Smooth muscle cell (in vitro differentiated cells): ENCODE data around the gene KRTAP9-3. TPM values are rescaled to one million over a fixed set of nuclear protein-coding genes. Genes with fewer than 3 reads are reported as not detected.

Experiments
- DNase-seq: peaks from one replicate; lab custom pipeline; 2025; ENCODE audit not compliant: unreplicated experiment; lab: John Stamatoyannopoulos, UW
- H2AFZ ChIP-seq: fragments of 200-600 bp; sonication (generic); 2 replicates; pipeline ENCODE4 v1.6.0; 2016; ENCODE audit warnings: antibody characterized with exemption, low read depth, mild to moderate bottlenecking
- H3F3A ChIP-seq: fragments of 200-600 bp; sonication (generic); 2 replicates; pipeline ENCODE4 v1.6.0; 2017; ENCODE audit warnings: antibody characterized with exemption, low read depth
- H3K27ac ChIP-seq: fragments of 200-600 bp; sonication (generic); 2 replicates; pipeline ENCODE4 v1.5.1; 2016; ENCODE audit warnings: low read depth, mild to moderate bottlenecking
- H3K27me3 ChIP-seq: fragments of 200-600 bp; sonication (generic); 2 replicates; pipeline ENCODE4 v1.6.1; 2016; ENCODE audit warnings: low read depth, mild to moderate bottlenecking
- H3K36me3 ChIP-seq: fragments of 200-600 bp; sonication (generic); 2 replicates; pipeline ENCODE4 v1.5.1; 2016; ENCODE audit warnings: low read depth
- H3K4me1 ChIP-seq: fragments of 200-600 bp; sonication (generic); 2 replicates; pipeline ENCODE4 v1.5.1; 2016; ENCODE audit warnings: low read depth
- H3K4me2 ChIP-seq: fragments of 200-600 bp; sonication (generic); 2 replicates; pipeline ENCODE4 v1.6.0; 2016; ENCODE audit warnings: mild to moderate bottlenecking
- H3K4me3 ChIP-seq: fragments of 200-600 bp; sonication (generic); 2 replicates; pipeline ENCODE4 v1.5.1; 2016; ENCODE audit warnings: mild to moderate bottlenecking
- H3K79me2 ChIP-seq: fragments of 200-600 bp; sonication (generic); 2 replicates; pipeline ENCODE4 v1.6.0; 2016; ENCODE audit warnings: low read depth, mild to moderate bottlenecking
- H3K9ac ChIP-seq: fragments of 200-600 bp; sonication (generic); 2 replicates; pipeline ENCODE4 v1.6.0; 2016; ENCODE audit warnings: low read depth
- H3K9me3 ChIP-seq: fragments of 200-600 bp; sonication (generic); replicated peaks from 2 replicates; pipeline ENCODE4 v1.5.1; 2016; ENCODE audit warnings: low read depth
- H4K20me1 ChIP-seq: fragments of 200-600 bp; sonication (generic); 2 replicates; pipeline ENCODE4 v1.6.0; 2016; ENCODE audit warnings: low read depth
- CTCF ChIP-seq: fragments of 200-600 bp; sonication (generic); IDR thresholded peaks from 2 replicates; pipeline ENCODE4 v1.5.1; 2017; ENCODE audit warnings: borderline replicate concordance, mild to moderate bottlenecking, antibody characterized with exemption; ENCODE audit not compliant: insufficient read depth, poor library complexity, severe bottlenecking
- WGBS: methylation state at CpG from one replicate; pipeline ENCODE4 v1.1.7; 2016; ENCODE audit warnings: low lambda C conversion rate; 5-methylcytosine and 5-hydroxymethylcytosine counted together
- polyA plus RNA-seq: library from polyadenylated mRNA; unstranded; fragments of >200 nt; fragmentation: Nextera tagmentation; extraction: Ambion mirVana; gene quantifications from 2 replicates; pipeline ENCODE4 v1.2.1, GENCODE V29; 2016
- total RNA-seq: library from RNA; depleted of rRNA; stranded (reverse); fragments of >200 nt; gene quantifications from 2 replicates; pipeline ENCODE4 v1.2.3, GENCODE V29; 2014

KRTAP9-3 gene
- total and polyA plus RNA-seq, 2 experiments from 2014 or later: not detected

GRCh38 chr17:41190328-41190727 is 41.9 kb upstream of the KRTAP9-3 start:
- Histone ChIP-seq H3K36me3 (no peaks in the 10 kb centered on the region), H3K4me2 (no peak overlapping the region), H3K4me3 (no peak overlapping the region), H3K27ac (no peak overlapping the region), H3K27me3 (peaks cover 9% of the 10 kb centered on the region), H2AFZ (no peak overlapping the region), H3K9me3 (no peaks in the 10 kb centered on the region), H3F3A (no peaks in the 10 kb centered on the region), H3K9ac (no peak overlapping the region), H3K79me2 (no peaks in the 10 kb centered on the region), H3K4me1 (no peaks in the 10 kb centered on the region), H4K20me1 (no peaks in the 10 kb centered on the region)
- no peak for DNase-seq
- no peak for TF ChIP-seq CTCF
- 85% methylated on average over 3 of the region's 3 CpGs for WGBS

- H3K4me3 ChIP-seq: no peak overlapping the region
- no peaks in the 10 kb centered on the region for H3K4me1 ChIP-seq
- no peaks in the 10 kb centered on the region for H3F3A ChIP-seq
- no peak for TF ChIP-seq CTCF
- DNase-seq: no peak
- WGBS: 58% methylated on average over 1 of the region's 1 CpG
- H4K20me1 ChIP-seq: no peaks in the 10 kb centered on the region
- no peak overlapping the region for H3K27ac ChIP-seq
- no peak overlapping the region for H3K9ac ChIP-seq
- H3K79me2 ChIP-seq: no peaks in the 10 kb centered on the region
- H3K27me3 ChIP-seq: no peaks in the 10 kb centered on the region
- peaks cover 3% of the 10 kb centered on the region for H3K9me3 ChIP-seq
- no peaks in the 10 kb centered on the region for H3K36me3 ChIP-seq
- no peak overlapping the region for H2AFZ ChIP-seq
- H3K4me2 ChIP-seq: no peak overlapping the region
Observed at GRCh38 chr17:41196068-41196467, 36.2 kb upstream of the KRTAP9-3 start.

GRCh38 chr17:41199421-41200078 is 32.7 kb upstream of the KRTAP9-3 start:
- Histone ChIP-seq H2AFZ (no peak overlapping the region), H3K27ac (no peak overlapping the region)
- WGBS: 73% methylated on average over 5 of the region's 5 CpGs

More at GRCh38 chr17:41199421-41200078, 32.7 kb upstream of the KRTAP9-3 start:
- Histone ChIP-seq H3K4me2 (no peak overlapping the region), H3K79me2 (no peaks in the 10 kb centered on the region), H4K20me1 (no peaks in the 10 kb centered on the region), H3K36me3 (no peaks in the 10 kb centered on the region), H3K4me3 (no peak overlapping the region), H3K4me1 (no peaks in the 10 kb centered on the region), H3F3A (no peaks in the 10 kb centered on the region), H3K27me3 (no peaks in the 10 kb centered on the region), H3K9ac (no peak overlapping the region), H3K9me3 (peaks cover 3% of the 10 kb centered on the region)
- no peak for DNase-seq
- no peak for TF ChIP-seq CTCF
